H1 (cell line): ENCODE data around the gene SLX1A. TPM values are rescaled to one million over a fixed set of nuclear protein-coding genes. Genes with fewer than 3 reads are reported as not detected.

Source experiments
- CTCF ChIA-PET: fragments of 300-600 bp; sonication (Branson Sonifier 250); formaldehyde crosslinking; loops from one replicate; lab custom pipeline; 2021; ENCODE audit not compliant: partially characterized antibody; lab: Charles Lee
- POLR2A ChIA-PET: fragments of 300-600 bp; sonication (Branson Sonifier 250); formaldehyde crosslinking; loops from one replicate; lab custom pipeline; 2021; ENCODE audit warnings: inconsistent platforms; ENCODE audit not compliant: partially characterized antibody; lab: Charles Lee
- DNase-seq, 2 experiments: peaks; one replicate each; pipeline versions ENCODE4 v3.0.0 to v3.0.0-alpha.2; 2010 to 2022; ENCODE audit warnings: low spot score in 2 of 2, low read depth in 1 of 2, mixed read lengths in 1 of 2
- FAIRE-seq: peaks from 2 replicates; lab custom pipeline; 2011; peaks lifted over from hg19 to GRCh38; lab: Jason Lieb, UNC
- H2AFZ ChIP-seq: 2 replicates; pipeline ENCODE4 v1.8.1; 2012; ENCODE audit warnings: low read length, inconsistent platforms
- H2AK5ac ChIP-seq: 2 replicates; pipeline ENCODE4 v1.6.1; 2013; ENCODE audit warnings: low read depth, low read length
- H2BK120ac ChIP-seq: replicated peaks from 2 replicates; pipeline ENCODE3; 2013; ENCODE audit warnings: low read depth, low read length, inconsistent platforms
- H2BK12ac ChIP-seq: 2 replicates; pipeline ENCODE4 v1.6.1; 2013; ENCODE audit warnings: low read depth, low read length
- H2BK15ac ChIP-seq: 2 replicates; pipeline ENCODE4 v1.6.1; 2013; ENCODE audit warnings: low read length
- H2BK20ac ChIP-seq: 2 replicates; pipeline ENCODE4 v1.6.1; 2013; ENCODE audit warnings: low read length
- H2BK5ac ChIP-seq: 2 replicates; pipeline ENCODE4 v1.6.1; 2013; ENCODE audit warnings: low read depth, low read length
- H3K14ac ChIP-seq: 2 replicates; pipeline ENCODE4 v1.6.1; 2013; ENCODE audit warnings: inconsistent platforms; ENCODE audit not compliant: insufficient read length
- H3K18ac ChIP-seq: 2 replicates; pipeline ENCODE4 v1.6.1; 2013; ENCODE audit warnings: low read length; ENCODE audit errors: extremely low read depth
- H3K23ac ChIP-seq: 2 replicates; pipeline ENCODE4 v1.6.1; 2013; ENCODE audit warnings: inconsistent platforms; ENCODE audit not compliant: insufficient read length
- H3K23me2 ChIP-seq: 2 replicates; pipeline ENCODE4 v1.6.1; 2013; ENCODE audit warnings: low read depth, low read length
- H3K27ac ChIP-seq: 2 replicates; pipeline ENCODE4 v1.6.1; 2011; ENCODE audit warnings: low read depth, low read length, inconsistent platforms
- H3K27me3 ChIP-seq, 4 experiments: replicated peaks in 1 of 4; 1 replicate in 1 of 4; 2 replicates in 3 of 4; pipeline versions ENCODE4 v1.6.1 to v1.8.1; 2011 to 2013; ENCODE audit warnings: low read length in 3 of 4, mild to moderate bottlenecking in 3 of 4, inconsistent platforms in 2 of 4, mixed read lengths in 2 of 4, moderate library complexity in 1 of 4; ENCODE audit not compliant: control insufficient read depth in 3 of 4, insufficient read depth in 3 of 4; ENCODE audit errors: extremely low read depth in 1 of 4
- H3K36me3 ChIP-seq, 4 experiments: 2 replicates each; pipeline versions ENCODE4 v1.6.1 to v1.8.1; 2011 to 2013; ENCODE audit warnings: mild to moderate bottlenecking in 4 of 4, low read length in 3 of 4, moderate library complexity in 2 of 4, control low read depth in 1 of 4, inconsistent platforms in 1 of 4; ENCODE audit not compliant: insufficient read depth in 4 of 4, control insufficient read depth in 2 of 4
- H3K4ac ChIP-seq: replicated peaks from 2 replicates; pipeline ENCODE3; 2013; ENCODE audit warnings: low read length, low read depth, mixed read lengths, inconsistent platforms; ENCODE audit not compliant: insufficient read length
- H3K4me1 ChIP-seq, 4 experiments: replicated peaks in 1 of 4; 1 replicate in 1 of 4; 2 replicates in 3 of 4; pipeline versions ENCODE4 v1.6.1 to v1.8.1; 2011 to 2013; ENCODE audit warnings: low read length in 3 of 4, inconsistent platforms in 2 of 4, mixed read lengths in 1 of 4; ENCODE audit not compliant: insufficient read depth in 4 of 4, control insufficient read depth in 3 of 4
- H3K4me2 ChIP-seq, 2 experiments: 2 replicates each; pipeline versions ENCODE4 v1.6.1 to v1.8.1; 2011 to 2013; ENCODE audit warnings: low read depth in 2 of 2, low read length in 2 of 2, control low read depth in 1 of 2, inconsistent platforms in 1 of 2, mild to moderate bottlenecking in 1 of 2; ENCODE audit not compliant: insufficient read depth in 1 of 2
- H3K4me3 ChIP-seq, 4 experiments: fragments of 200-600, 300-600 bp in 1 of 4; sonication (generic), shearing (Covaris generic), sonication (Bioruptor Twin) in 1 of 4; 2 replicates each; pipeline versions ENCODE4 v1.5.1 to v1.8.1; 2011 to 2016; ENCODE audit warnings: low read length in 4 of 4, low read depth in 3 of 4, control low read depth in 2 of 4, inconsistent platforms in 2 of 4, mild to moderate bottlenecking in 2 of 4, mixed read lengths in 1 of 4, moderate library complexity in 1 of 4; ENCODE audit not compliant: insufficient read depth in 2 of 4; ENCODE audit errors: extremely low read depth in 1 of 4
- H3K56ac ChIP-seq: replicated peaks from 2 replicates; pipeline ENCODE3; 2013; ENCODE audit warnings: low read depth, mild to moderate bottlenecking, mixed read lengths, low read length, inconsistent platforms; ENCODE audit not compliant: insufficient read length
- H3K79me1 ChIP-seq: 2 replicates; pipeline ENCODE4 v1.6.1; 2013; ENCODE audit warnings: low read depth, low read length, control low read depth
- H3K79me2 ChIP-seq, 2 experiments: 2 replicates each; pipeline versions ENCODE4 v1.6.1 to v1.8.1; 2012 to 2013; ENCODE audit warnings: low read length in 2 of 2, mild to moderate bottlenecking in 2 of 2, inconsistent platforms in 1 of 2; ENCODE audit not compliant: insufficient read depth in 2 of 2, control insufficient read depth in 1 of 2
- H3K9ac ChIP-seq, 4 experiments: replicated peaks in 1 of 4; 1 replicate in 1 of 4; 2 replicates in 3 of 4; pipeline versions ENCODE4 v1.6.1 to v1.8.1; 2011 to 2013; ENCODE audit warnings: low read depth in 3 of 4, low read length in 3 of 4, control low read depth in 2 of 4, mild to moderate bottlenecking in 2 of 4, moderate library complexity in 2 of 4, inconsistent platforms in 1 of 4; ENCODE audit errors: extremely low read depth in 1 of 4
- H3K9me3 ChIP-seq, 2 experiments: 2 replicates each; pipeline versions ENCODE4 v1.6.1 to v1.8.1; 2012 to 2013; ENCODE audit warnings: mild to moderate bottlenecking in 2 of 2, moderate library complexity in 2 of 2, control low read depth in 1 of 2, inconsistent platforms in 1 of 2, low read depth in 1 of 2, low read length in 1 of 2, mixed read lengths in 1 of 2; ENCODE audit not compliant: insufficient read depth in 2 of 2
- H4K20me1 ChIP-seq, 2 experiments: replicated peaks in 1 of 2; 2 replicates each; pipeline versions ENCODE3 to v1.8.1; 2011 to 2013; ENCODE audit warnings: inconsistent platforms in 2 of 2, low read length in 2 of 2, mild to moderate bottlenecking in 1 of 2; ENCODE audit not compliant: insufficient read depth in 2 of 2, control insufficient read depth in 1 of 2
- H4K5ac ChIP-seq: 2 replicates; pipeline ENCODE4 v1.6.1; 2013; ENCODE audit warnings: low read length, low read depth, mixed read lengths, inconsistent platforms; ENCODE audit not compliant: insufficient read length
- H4K8ac ChIP-seq: 2 replicates; pipeline ENCODE4 v1.8.0; 2013; ENCODE audit warnings: mild to moderate bottlenecking, moderate library complexity, low read length, inconsistent platforms; ENCODE audit not compliant: insufficient read depth; ENCODE audit errors: extremely low read depth
- H4K91ac ChIP-seq: replicated peaks from 2 replicates; pipeline ENCODE3; 2013; ENCODE audit warnings: low read length, mixed read lengths, inconsistent platforms; ENCODE audit not compliant: insufficient read length
- CEBPB ChIP-seq: IDR thresholded peaks from 2 replicates; pipeline ENCODE4 v1.6.1; 2012; ENCODE audit warnings: low read depth, low read length
- CHD1 ChIP-seq: IDR thresholded peaks from 2 replicates; pipeline ENCODE4 v1.6.1; 2012; ENCODE audit warnings: low read depth, low read length, improper control_type of control experiment
- CTBP2 ChIP-seq: IDR thresholded peaks from 2 replicates; pipeline ENCODE4 v1.7.0; 2011; ENCODE audit warnings: borderline replicate concordance, mild to moderate bottlenecking, moderate library complexity, mixed read lengths, low read length; ENCODE audit not compliant: insufficient read depth, insufficient read length
- GTF2F1 ChIP-seq: IDR thresholded peaks from 2 replicates; pipeline ENCODE4 v1.6.1; 2012; ENCODE audit warnings: low read depth, low read length, improper control_type of control experiment, borderline replicate concordance
- KDM1A ChIP-seq: fragments of 200-600, 300-600 bp; sonication (generic); IDR thresholded peaks from 2 replicates; pipeline ENCODE4 v1.7.1; 2016; ENCODE audit warnings: mild to moderate bottlenecking, low read length, borderline replicate concordance
- KDM4A ChIP-seq: IDR thresholded peaks from one replicate; pipeline ENCODE4 v1.7.1; 2012; ENCODE audit warnings: low read depth, mild to moderate bottlenecking, moderate library complexity, low read length, inconsistent platforms; ENCODE audit not compliant: severe bottlenecking
- POLR2AphosphoS5 ChIP-seq: IDR thresholded peaks from 2 replicates; pipeline ENCODE4 v1.6.1; 2011; ENCODE audit warnings: low read depth, low read length
- RFX5 ChIP-seq: IDR thresholded peaks from 2 replicates; pipeline ENCODE4 v1.6.1; 2011; ENCODE audit warnings: low read depth, low read length, improper control_type of control experiment, borderline replicate concordance
- SIRT6 ChIP-seq: IDR thresholded peaks from one replicate; pipeline ENCODE4 v1.7.1; 2012; ENCODE audit warnings: low read length, inconsistent platforms
- SP4 ChIP-seq: IDR thresholded peaks from 2 replicates; pipeline ENCODE4 v1.6.1; 2012; ENCODE audit warnings: low read length, inconsistent platforms
- WGBS, 2 experiments: shearing (Covaris generic) in 1 of 2; methylation state at CpG; one replicate each; pipeline versions ENCODE4 v1.1.6 to v1.1.7; 2013 to 2015; ENCODE audit warnings: low lambda C conversion rate in 2 of 2, mixed read lengths in 2 of 2, inconsistent platforms in 1 of 2, low coverage in 1 of 2, missing lambda C conversion rate in 1 of 2; ENCODE audit not compliant: insufficient replicate concordance in 2 of 2, insufficient coverage in 1 of 2, insufficient read length in 1 of 2; ENCODE audit errors: extremely low coverage in 1 of 2, missing lambda C conversion rate in 1 of 2; 5-methylcytosine and 5-hydroxymethylcytosine counted together
- polyA plus RNA-seq, 7 experiments: library from polyadenylated mRNA; depleted of rRNA in 3 of 7; stranded (reverse) in 5 of 7; unstranded in 2 of 7; fragments of >200 nt in 5 of 7; fragments of 200-250 nt in 2 of 7; gene quantifications; 1 replicate in 5 of 7; 2 replicates in 1 of 7; 4 replicates in 1 of 7; pipeline versions ENCODE4 v1.2.1 to v1.2.3, GENCODE V29; 2011 to 2013; ENCODE audit warnings: missing spikeins in 2 of 7, mixed read lengths in 2 of 7
- total RNA-seq: library from RNA; stranded (reverse); fragmentation: NEBNext Ultra II Directional; extraction: Animal tissue kit (Norgen Biotek cat#: 25700); gene quantifications from 2 replicates; pipeline ENCODE4 v1.2.1, GENCODE V29; 2021

Gene SLX1A
- total and polyA plus RNA-seq, 2 of the 8 experiments (the other 6 are each of a cell fraction or from before 2014, with no cell fraction given): 4.7 to 36.9 TPM

DNA sequence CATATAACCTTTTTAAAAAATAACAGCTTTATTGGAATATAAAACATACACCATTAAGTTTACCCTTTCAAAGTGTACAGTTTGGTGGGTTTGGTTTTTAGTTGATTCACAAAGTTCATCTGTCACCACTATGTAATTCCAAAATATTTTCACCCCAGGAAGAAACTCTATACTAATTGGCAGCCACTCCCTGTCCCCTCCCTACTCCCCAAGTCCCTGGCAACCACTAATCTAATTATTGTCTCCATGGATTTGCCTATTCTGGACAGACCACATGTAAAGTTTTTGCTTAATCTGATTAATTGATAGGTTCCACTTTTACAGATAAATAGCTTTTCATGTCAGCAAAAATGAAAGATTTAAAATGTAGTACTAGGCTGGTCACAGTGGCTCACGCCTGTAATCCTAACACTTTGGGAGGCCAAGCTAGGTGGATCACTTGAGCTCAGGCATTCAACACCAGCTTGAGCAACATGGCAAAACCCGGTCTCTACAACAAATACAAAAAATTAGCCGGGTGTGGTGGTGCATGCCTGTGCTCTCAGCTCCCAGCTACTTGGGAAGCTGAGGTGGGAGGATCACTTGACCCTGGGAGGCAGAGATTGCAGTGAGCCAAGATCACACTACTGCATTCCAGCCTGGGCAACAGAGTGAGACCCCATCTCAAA is 45.7 kb upstream of the SLX1A start:
- no peak for DNase-seq
- H3K14ac ChIP-seq: no peak overlapping the region
- FAIRE-seq: no peak
- H3K4ac ChIP-seq: no peak overlapping the region
- POLR2A ChIA-PET: no interaction called here
- CTCF ChIA-PET: interaction anchor here (1.3 kb wide), 1 partner anchor 36 kb away, joined by 6 read pairs; no protein-coding TSS in a partner anchor
- H2BK20ac ChIP-seq: no peak overlapping the region
- no peaks in the 10 kb centered on the region for H3K4me1 ChIP-seq
- no peak overlapping the region for H3K18ac ChIP-seq
- no peak overlapping the region for H4K91ac ChIP-seq
- no peaks in the 10 kb centered on the region for H4K20me1 ChIP-seq
- WGBS, 2 experiments: 85% methylated on average over 3 of the region's 3 CpGs; no CpG with 5 or more reads in 1 of the 2 experiments
- no peak overlapping the region for H3K4me3 ChIP-seq
- no peak overlapping the region for H3K9ac ChIP-seq
- no peaks in the 10 kb centered on the region for H3K23me2 ChIP-seq
- TF ChIP-seq POLR2AphosphoS5 (no peak), CHD1 (no peak), CEBPB (no peak), RFX5 (no peak), GTF2F1 (no peak), KDM4A (no peak), CTBP2 (no peak), SIRT6 (no peak), KDM1A (no peak), SP4 (no peak)
- H3K79me1 ChIP-seq: no peaks in the 10 kb centered on the region
- H2AK5ac ChIP-seq: no peak overlapping the region
- H3K4me2 ChIP-seq: no peak overlapping the region
- H3K27me3 ChIP-seq: no peaks in the 10 kb centered on the region
- H2BK15ac ChIP-seq: no peak overlapping the region
- no peak overlapping the region for H2BK120ac ChIP-seq
- H4K8ac ChIP-seq: no peak overlapping the region
- no peaks in the 10 kb centered on the region for H3K36me3 ChIP-seq
- no peak overlapping the region for H3K56ac ChIP-seq
- H3K79me2 ChIP-seq: no peaks in the 10 kb centered on the region
- H4K5ac ChIP-seq: no peak overlapping the region
- H3K27ac ChIP-seq: no peak overlapping the region
- no peak overlapping the region for H3K23ac ChIP-seq
- no peak overlapping the region for H2BK5ac ChIP-seq
- no peak overlapping the region for H2BK12ac ChIP-seq
- H2AFZ ChIP-seq: no peak overlapping the region
- H3K9me3 ChIP-seq: 0 out of 4 replicates have a peak, but pooled peaks cover 0 to 5% of the 10 kb centered on the region in 2 experiments
